WTC11 (cell line): ENCODE measurements around the gene CATSPER1. TPM values are rescaled to one million over a fixed set of nuclear protein-coding genes. Genes with fewer than 3 reads are reported as not detected.
A peak's percentile ranks its signal among the peaks of the same experiment; 100 is the strongest.

Experiments used
- ATAC-seq: fragments of 200-7000 bp; cut with Tn5 transposase; 2 replicates; pipeline ENCODE4 v1.10.0; 2021; ENCODE audit warnings: mild to moderate bottlenecking, moderate library complexity
- CTCF ChIA-PET: fragments of 300-600 bp; sonication (Branson Sonifier 250); formaldehyde crosslinking; loops from one replicate; lab custom pipeline; 2021; ENCODE audit warnings: antibody characterized with exemption; lab: Charles Lee
- POLR2A ChIA-PET: fragments of 350-600 bp; sonication (Branson Sonifier 250); formaldehyde crosslinking; loops from one replicate; lab custom pipeline; 2021; ENCODE audit warnings: antibody characterized with exemption; lab: Charles Lee
- DNase-seq: peaks from one replicate; pipeline ENCODE4 v3.0.0; 2021; ENCODE audit warnings: low spot score
- H3K27ac Mint-ChIP-seq: 2 replicates; pipeline ENCODE4 v1.8.0; 2021; ENCODE audit warnings: mixed read lengths
- H3K27me3 Mint-ChIP-seq: 2 replicates; pipeline ENCODE4 v1.8.0; 2021; ENCODE audit warnings: low read depth, mild to moderate bottlenecking, moderate library complexity, mixed read lengths
- H3K36me3 Mint-ChIP-seq: 2 replicates; pipeline ENCODE4 v1.8.0; 2021; ENCODE audit warnings: mixed read lengths
- H3K4me1 Mint-ChIP-seq: 2 replicates; pipeline ENCODE4 v1.8.0; 2022; ENCODE audit warnings: mixed read lengths
- H3K4me3 Mint-ChIP-seq: 2 replicates; pipeline ENCODE4 v1.8.0; 2021; ENCODE audit warnings: mild to moderate bottlenecking, moderate library complexity, mixed read lengths
- H3K9me3 Mint-ChIP-seq: 2 replicates; pipeline ENCODE4 v1.8.0; 2021; ENCODE audit warnings: mixed read lengths
- AFF4 ChIP-seq: sonication (generic); formaldehyde crosslinking; IDR thresholded peaks from 2 replicates; pipeline ENCODE4 v1.8.1; 2023; ENCODE audit warnings: mild to moderate bottlenecking, missing genetic modification reagents, borderline replicate concordance
- ARID4B ChIP-seq: sonication (generic); formaldehyde crosslinking; IDR thresholded peaks from 2 replicates; pipeline ENCODE4 v1.8.0; 2023; ENCODE audit warnings: missing genetic modification reagents, mild to moderate bottlenecking, borderline replicate concordance
- ATF6 ChIP-seq: sonication (generic); formaldehyde crosslinking; IDR thresholded peaks from 2 replicates; pipeline ENCODE4 v1.8.1; 2023; ENCODE audit warnings: mild to moderate bottlenecking, missing genetic modification reagents
- CREM ChIP-seq: sonication (generic); formaldehyde crosslinking; IDR thresholded peaks from 2 replicates; pipeline ENCODE4 v1.8.1; 2022; ENCODE audit warnings: mild to moderate bottlenecking, missing genetic modification reagents, moderate library complexity
- E2F5 ChIP-seq: sonication (generic); formaldehyde crosslinking; IDR thresholded peaks from 2 replicates; pipeline ENCODE4 v1.8.1; 2022; ENCODE audit warnings: mild to moderate bottlenecking, moderate library complexity, missing genetic modification reagents
- HMGXB4 ChIP-seq: sonication (generic); formaldehyde crosslinking; IDR thresholded peaks from 2 replicates; pipeline ENCODE4 v1.8.1; 2023; ENCODE audit warnings: mild to moderate bottlenecking, moderate library complexity, missing genetic modification reagents
- JAZF1 ChIP-seq: fragments of 250-450 bp; sonication (Bioruptor Pico); IDR thresholded peaks from 2 replicates; pipeline ENCODE4 v1.9.0; 2021; ENCODE audit warnings: moderate library complexity, mild to moderate bottlenecking, inconsistent platforms
- NFATC4 ChIP-seq: fragments of 250-450 bp; sonication (Bioruptor Pico); IDR thresholded peaks from 2 replicates; pipeline ENCODE4 v1.9.0; 2021; ENCODE audit warnings: mild to moderate bottlenecking
- USF1 ChIP-seq: sonication (generic); formaldehyde crosslinking; IDR thresholded peaks from 2 replicates; pipeline ENCODE4 v1.8.0; 2022; ENCODE audit warnings: mild to moderate bottlenecking, missing genetic modification reagents
- ZNF138 ChIP-seq: sonication (generic); formaldehyde crosslinking; conservative IDR thresholded peaks from 2 replicates; pipeline ENCODE4 v1.8.1; 2022; ENCODE audit warnings: mild to moderate bottlenecking, moderate library complexity, missing genetic modification reagents
- ZNF263 ChIP-seq: sonication (generic); formaldehyde crosslinking; IDR thresholded peaks from 2 replicates; pipeline ENCODE4 v1.8.1; 2022; ENCODE audit warnings: low read depth, mild to moderate bottlenecking, moderate library complexity, missing genetic modification reagents
- ZNF512 ChIP-seq: sonication (generic); formaldehyde crosslinking; IDR thresholded peaks from 2 replicates; pipeline ENCODE4 v1.8.1; 2022; ENCODE audit warnings: missing genetic modification reagents, borderline replicate concordance
- total RNA-seq: library from RNA; stranded (reverse); gene quantifications from 3 replicates; pipeline ENCODE4 v1.2.3, GENCODE V29; 2021

Gene CATSPER1
- total RNA-seq, 1 experiment from 2014 or later = not detected

GRCh38 chr11:66051371-66051765 is 25.1 kb upstream of the CATSPER1 start:
- no peaks in the 10 kb centered on the region for H3K27me3 Mint-ChIP-seq
- ATAC-seq = no peak

GRCh38 chr11:66050581-66051231 is 24.4 kb upstream of the CATSPER1 start:
- Mint-ChIP-seq H3K27ac (peak overlapping the region; percentile 97), H3K4me3 (peak overlapping the region; percentile 100), H3K36me3 (peaks cover 21% of the 10 kb centered on the region), H3K27me3 (no peaks in the 10 kb centered on the region), H3K4me1 (peaks cover 37% of the 10 kb centered on the region), H3K9me3 (no peaks in the 10 kb centered on the region)
- CTCF ChIA-PET = interaction anchor here (1.2 to 4.2 kb wide), 7 partner anchors 19 to 271 kb away, joined by 3 to 35 read pairs (median 4); partner anchors contain the start of genes FIBP and PACS1
- DNase-seq (no peak), ATAC-seq (no peak)
- POLR2A ChIA-PET = interaction anchor here (1.5 to 1.9 kb wide), 2 partner anchors 162 to 217 kb away, joined by 6 read pairs; partner anchors contain the start of gene FIBP
- no peak for TF ChIP-seq ARID4B (CRISPR knock-in tag)
- TF ChIP-seq NFATC4 = no peak
- no peak for TF ChIP-seq ZNF263 (CRISPR knock-in tag)
- TF ChIP-seq AFF4 (CRISPR knock-in tag) = no peak
- no peak for TF ChIP-seq ATF6 (CRISPR knock-in tag)
- TF ChIP-seq JAZF1 = no peak

More at GRCh38 chr11:66051371-66051765, 25.1 kb upstream of the CATSPER1 start:
- peaks cover 26% of the 10 kb centered on the region for H3K36me3 Mint-ChIP-seq
- H3K9me3 Mint-ChIP-seq = no peaks in the 10 kb centered on the region
- peak overlapping the region; percentile 100 for H3K4me3 Mint-ChIP-seq
- no peak for DNase-seq
- peak overlapping the region; percentile 97 for H3K27ac Mint-ChIP-seq
- CTCF ChIA-PET = interaction anchor here (1.0 to 4.2 kb wide), 9 partner anchors 18 to 272 kb away, joined by 3 to 35 read pairs (median 4); partner anchors contain the start of genes FIBP and PACS1
- POLR2A ChIA-PET = interaction anchor here (0.5 to 1.9 kb wide), 4 partner anchors 19 to 216 kb away, joined by 3 to 6 read pairs (median 4); partner anchors contain the start of gene FIBP
- no peak for TF ChIP-seq ZNF512 (CRISPR knock-in tag)
- TF ChIP-seq E2F5 (CRISPR knock-in tag) = no peak
- no peak for TF ChIP-seq ZNF138
- no peak for TF ChIP-seq USF1 (CRISPR knock-in tag)
- no peak for TF ChIP-seq CREM (CRISPR knock-in tag)
- no peak for TF ChIP-seq HMGXB4
- peaks cover 35% of the 10 kb centered on the region for H3K4me1 Mint-ChIP-seq
